ENCODE measurements around the gene PLCB1.

PLCB1 gene

DNA sequence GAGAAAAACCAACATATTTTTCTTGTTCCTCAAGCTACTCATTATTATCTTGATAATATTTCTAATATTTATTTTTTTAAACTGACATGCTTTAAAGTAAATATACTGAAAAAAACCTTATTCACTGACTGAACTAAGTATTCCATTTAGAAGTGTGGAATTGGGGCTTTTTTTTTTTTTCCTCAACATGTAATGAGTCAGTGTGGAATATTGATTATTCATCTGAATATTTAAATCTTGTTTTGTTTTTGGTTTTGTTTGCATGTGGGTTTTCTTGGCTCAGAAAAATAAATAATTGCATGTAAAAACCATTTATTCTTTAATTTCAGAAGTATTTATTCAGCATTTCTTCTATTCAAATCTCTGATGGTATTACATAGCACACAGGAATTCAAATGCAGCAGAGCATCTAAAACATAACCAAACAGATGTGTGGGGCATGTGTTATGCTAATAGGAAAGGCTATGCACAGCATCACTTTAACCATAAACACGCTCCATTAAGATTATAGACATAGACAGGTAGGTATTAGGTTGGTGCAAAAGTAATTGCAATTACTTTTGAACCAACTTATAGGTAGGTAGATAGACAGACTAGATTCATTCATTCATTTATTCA, 166.5 kb downstream of the PLCB1 start:
- no peak overlapping the region for H3K27ac ChIP-seq
- TF ChIP-seq CTCF (conservative IDR thresholded peaks at IDR 0.05), result no peak
- TF ChIP-seq ZFX (IDR thresholded peaks at IDR 0.05), result no peak

DNA sequence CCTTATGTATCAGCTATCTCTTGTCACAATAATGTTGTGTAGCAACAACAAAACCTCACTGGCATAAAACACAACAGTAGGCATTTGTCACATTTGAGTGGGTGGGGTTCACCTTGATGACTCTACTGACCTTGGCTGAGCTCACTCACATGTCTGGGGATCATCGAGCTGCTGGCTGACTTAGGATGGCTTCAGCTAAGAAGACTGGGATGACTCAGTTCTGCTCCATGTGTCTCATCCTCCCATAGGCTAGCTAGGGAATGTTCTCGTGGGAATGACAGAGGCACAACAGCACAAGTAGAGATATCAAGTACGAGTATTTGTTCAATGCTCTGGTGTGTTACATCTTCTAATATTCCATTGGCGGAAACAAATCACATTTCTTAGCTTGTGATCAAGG, 167.9 kb downstream of the PLCB1 start:
- no peak overlapping the region for H3K27ac ChIP-seq
- no peak for TF ChIP-seq CTCF (conservative IDR thresholded peaks at IDR 0.05)
- TF ChIP-seq ZFX (IDR thresholded peaks at IDR 0.05), result no peak

DNA sequence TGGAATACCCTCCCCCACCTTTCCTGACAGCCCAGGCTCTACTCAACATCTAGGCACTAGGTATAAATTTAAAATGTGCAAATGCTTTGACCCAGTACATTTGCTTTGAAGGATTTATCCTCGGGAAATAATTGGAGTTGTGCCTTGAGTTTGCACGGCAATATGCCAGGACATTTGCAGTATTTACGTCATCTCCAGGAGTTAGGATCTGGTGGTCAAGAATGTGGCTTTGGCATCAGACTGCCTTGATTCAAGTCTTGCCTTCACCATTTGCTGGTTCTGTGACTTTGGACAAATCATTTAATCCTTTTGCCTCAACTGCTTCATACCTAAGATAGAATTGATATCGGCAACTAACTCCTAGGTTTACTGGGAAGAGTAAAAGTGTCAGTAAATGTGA, 169.6 kb downstream of the PLCB1 start:
- TF ChIP-seq CTCF (conservative IDR thresholded peaks at IDR 0.05) (no peak), ZFX (IDR thresholded peaks at IDR 0.05) (no peak)
- no peak overlapping the region for H3K27ac ChIP-seq

DNA sequence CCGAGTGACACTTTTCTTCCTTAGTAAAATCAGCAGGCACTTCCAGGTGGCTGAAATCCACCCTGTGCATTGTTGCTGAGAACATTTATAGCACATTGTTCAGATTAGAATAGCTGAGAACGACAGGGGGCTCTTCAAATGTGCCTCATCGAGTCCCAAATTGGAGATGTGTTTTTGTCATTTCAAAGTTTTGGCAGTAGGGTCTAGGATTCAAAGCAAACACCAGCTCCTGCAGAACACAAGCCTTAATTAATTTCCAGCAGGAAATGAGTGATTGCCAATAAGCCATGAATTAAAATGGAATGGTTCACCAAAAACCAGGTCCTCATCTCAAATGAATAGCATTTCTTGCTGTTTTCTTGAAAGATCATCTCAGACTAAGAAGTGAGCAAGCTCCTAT, 171.6 kb downstream of the PLCB1 start:
- no peak overlapping the region for H3K27ac ChIP-seq
- TF ChIP-seq ZFX (IDR thresholded peaks at IDR 0.05) (no peak), CTCF (conservative IDR thresholded peaks at IDR 0.05) (no peak)

DNA sequence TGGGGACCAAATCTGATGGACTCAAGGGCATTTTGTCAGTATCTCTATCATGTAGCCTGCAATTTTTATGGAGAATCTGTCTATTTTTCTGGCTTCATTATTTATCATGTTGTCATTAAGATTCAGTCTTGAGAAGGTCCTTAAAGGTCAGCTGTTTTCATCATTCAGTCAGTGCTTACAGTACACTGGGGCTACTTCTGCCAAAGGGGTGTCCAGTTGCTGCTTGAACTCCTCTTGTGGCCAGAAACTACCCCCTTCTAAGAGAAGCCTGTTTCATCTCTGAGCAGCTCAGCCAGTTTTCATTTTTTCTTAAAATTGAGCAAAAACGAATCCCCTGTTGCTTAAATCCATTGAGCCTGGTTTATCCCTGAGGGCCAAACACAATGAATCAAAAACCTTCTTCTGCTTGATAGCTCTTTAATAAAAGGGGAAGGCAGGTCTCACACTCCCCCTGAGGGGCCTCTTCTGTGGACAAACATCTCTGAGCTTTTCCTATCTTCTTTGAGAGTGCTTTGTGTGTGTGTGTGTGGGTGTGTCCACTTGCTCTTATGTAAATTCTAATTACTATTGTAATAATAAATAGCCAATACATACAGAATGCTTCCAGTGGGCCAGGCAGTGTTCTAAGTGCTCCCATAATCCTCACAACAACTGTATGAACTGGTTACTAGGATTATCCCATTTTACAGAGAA, 172.2 kb downstream of the PLCB1 start:
- no peak overlapping the region for H3K27ac ChIP-seq
- no peak for TF ChIP-seq CTCF (conservative IDR thresholded peaks at IDR 0.05)
- TF ChIP-seq ZFX (IDR thresholded peaks at IDR 0.05), result no peak

DNA sequence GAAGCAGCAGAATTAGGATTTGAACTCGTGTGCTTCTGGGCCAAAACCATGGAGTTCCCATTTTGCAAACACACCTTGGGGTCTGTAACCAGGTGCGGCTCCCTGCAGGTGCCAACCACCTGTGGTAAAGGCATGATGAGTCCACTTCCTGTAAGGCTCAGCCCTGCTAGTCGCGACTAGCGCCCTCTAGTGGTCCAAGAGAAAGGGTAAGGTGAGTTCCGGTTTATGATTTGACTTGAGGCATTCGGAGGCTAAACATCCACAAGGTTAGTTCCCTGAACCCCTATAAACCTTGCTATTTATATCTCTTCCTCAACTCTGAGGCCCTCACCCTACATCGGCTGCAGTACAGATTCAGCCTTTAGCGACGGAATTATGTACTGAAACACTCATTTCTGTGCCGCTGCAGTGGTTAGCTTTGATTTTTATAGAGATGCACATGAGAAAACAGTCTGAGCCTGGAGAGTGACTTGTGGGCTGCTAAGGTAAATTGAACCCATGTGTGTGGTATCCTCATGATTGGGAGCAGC, 173.4 kb downstream of the PLCB1 start:
- no peak overlapping the region for H3K27ac ChIP-seq
- TF ChIP-seq ZFX (IDR thresholded peaks at IDR 0.05), result no peak
- TF ChIP-seq CTCF (conservative IDR thresholded peaks at IDR 0.05), result peak; percentile 86

- TF ChIP-seq CTCF (conservative IDR thresholded peaks at IDR 0.05), result no peak
- no peak for TF ChIP-seq ZFX (IDR thresholded peaks at IDR 0.05)
- no peak overlapping the region for H3K27ac ChIP-seq
Observed at GRCh38 chr20:8306937-8307336, 174.9 kb downstream of the PLCB1 start.
